Measurements from ENCODE around the gene SEC61A1.

GRCh38 chr3:128054367-128054766, 2.1 kb downstream of the SEC61A1 start:
- TF ChIP-seq EZH2 (IDR thresholded peaks at IDR 0.05; ENCODE audit: insufficient read depth, poor library complexity, severe bottlenecking) (no peak), EZH2phosphoT487 (IDR thresholded peaks at IDR 0.05; ENCODE audit: insufficient read depth, low read depth) (no peak)

Measured in GM23248 (cell line).